GM19240 (cell line): ENCODE measurements around the gene PSMC4.
"Not testable (repeated sequence)": the region's sequence is repeated elsewhere in the genome, so short reads cannot be mapped to it uniquely, and the experiment has no call there.

Experiments
- DNase-seq: peaks from one replicate; pipeline ENCODE4 v3.0.0; 2011; ENCODE audit warnings: low spot score; ENCODE audit not compliant: insufficient read length

The PSMC4 gene

DNA sequence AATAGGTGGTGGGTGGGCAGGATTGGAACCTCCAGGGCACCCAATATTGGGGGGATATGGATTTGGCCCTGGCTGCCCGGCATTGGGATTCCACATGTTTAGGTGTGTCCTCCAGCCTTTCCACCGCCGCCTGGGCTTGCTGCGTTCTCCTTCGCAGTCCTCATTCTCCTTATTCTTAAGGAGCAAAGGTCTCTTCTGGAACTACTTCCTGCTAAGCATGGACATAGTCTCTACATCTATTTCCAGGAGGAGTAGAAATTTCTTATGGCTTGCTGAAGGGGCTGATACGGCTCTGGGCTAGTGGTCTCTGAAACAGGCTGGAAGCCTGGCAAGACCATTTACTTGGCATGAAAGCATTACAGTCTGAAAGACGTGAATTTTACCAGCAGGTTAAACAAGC lies 27.4 kb upstream of the PSMC4 start:
- no peak for DNase-seq

DNA sequence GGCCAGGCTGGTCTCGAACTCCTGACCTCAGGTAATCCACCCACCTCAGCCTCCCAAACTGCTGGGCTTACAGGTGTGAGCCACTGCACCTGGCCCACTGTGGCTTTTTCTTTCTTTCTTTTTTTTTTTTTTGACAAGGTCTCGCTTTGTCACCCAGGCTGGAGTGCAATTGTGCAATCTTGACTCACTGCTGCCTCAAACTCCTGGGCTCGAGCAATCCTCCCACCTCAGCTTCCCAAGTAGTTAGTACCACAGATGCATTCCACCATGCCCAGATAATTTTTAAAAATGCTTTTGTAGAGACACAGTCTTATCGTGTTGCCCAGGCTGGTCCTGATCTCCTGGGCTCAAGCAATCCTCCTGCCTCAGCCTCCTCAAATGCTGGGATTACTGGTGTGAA lies 24.4 kb upstream of the PSMC4 start:
- DNase-seq = no peak

DNA sequence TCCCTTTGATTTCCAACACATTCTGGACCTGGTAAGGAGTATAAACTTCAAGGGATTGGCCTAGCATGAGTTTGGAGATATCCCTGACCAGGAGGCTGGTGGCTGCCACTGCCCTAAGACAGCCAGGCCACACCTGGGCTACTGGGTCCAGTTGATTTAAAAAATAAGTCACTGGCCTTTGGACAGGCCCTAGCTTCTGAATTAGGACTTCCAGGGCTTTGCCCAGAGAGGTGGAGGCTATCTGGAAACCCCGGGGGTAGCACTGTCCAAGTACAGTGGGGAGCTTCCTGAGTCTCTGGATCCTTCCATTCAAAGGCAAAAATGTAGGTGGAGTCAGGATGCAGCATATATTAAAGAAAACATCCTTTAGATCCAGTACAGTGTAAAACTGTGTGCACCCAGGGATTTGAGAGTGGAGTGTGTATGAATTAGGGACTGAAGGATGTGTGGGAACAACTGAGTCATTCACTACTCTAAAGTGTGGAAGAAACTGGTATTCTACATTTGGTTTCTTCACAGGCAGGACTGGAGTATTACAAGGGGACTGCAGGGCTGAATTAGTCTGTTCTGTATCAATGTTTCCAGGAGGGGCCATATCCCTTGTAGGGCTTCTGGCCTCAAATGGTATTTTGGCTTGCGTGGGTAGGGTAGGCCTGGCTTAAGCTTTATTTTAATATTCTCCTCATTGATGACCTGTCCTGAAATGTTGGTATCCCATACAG lies 21.8 kb upstream of the PSMC4 start:
- no peak for DNase-seq

DNA sequence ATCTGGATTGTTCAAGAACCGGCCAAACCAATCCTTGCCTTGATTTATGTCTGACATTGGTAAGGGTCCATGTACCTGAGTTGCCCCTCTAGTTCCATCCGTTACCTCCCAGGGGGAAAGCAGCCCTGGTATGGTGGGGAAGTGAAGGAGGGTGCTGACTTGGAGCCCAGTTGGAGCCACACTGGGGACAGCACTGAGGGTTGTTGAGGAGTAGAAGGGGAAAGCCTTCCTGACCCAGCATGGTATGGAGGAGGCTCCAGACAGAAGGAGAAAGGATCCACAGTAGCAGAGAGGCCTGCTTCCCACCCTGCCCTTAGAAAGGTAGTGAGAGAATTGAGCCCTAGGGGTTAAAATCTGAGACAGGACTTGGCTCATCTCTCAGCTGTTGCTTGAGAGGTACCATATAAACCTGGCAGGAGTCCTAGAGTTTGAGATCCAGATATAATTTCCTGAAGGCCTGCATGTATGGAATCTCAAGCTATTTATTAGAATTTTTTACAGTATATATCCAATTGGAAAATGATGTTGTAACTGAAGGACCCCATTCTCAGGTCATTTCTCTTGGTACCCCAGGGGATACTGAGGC lies 19.8 kb upstream of the PSMC4 start:
- no peak for DNase-seq

DNA sequence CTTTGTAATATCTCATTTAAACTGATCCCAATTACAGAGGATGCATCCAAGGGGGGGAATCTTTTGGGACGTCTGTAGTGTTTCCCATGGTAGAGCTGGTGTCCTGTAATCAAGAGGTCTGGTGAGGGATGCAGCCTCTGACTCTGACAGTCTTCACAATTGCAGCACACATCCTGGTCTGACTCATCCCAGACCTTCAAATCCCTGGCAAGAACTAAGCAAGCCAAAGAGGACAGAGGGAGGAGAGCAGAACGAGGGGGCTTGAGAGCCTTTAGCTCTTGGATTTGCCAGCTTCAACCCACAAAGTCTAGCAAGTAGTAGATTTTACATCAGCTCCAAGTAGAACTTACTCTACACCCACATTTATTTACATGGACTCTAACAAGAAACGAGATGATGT lies 19.3 kb upstream of the PSMC4 start:
- no peak for DNase-seq

DNA sequence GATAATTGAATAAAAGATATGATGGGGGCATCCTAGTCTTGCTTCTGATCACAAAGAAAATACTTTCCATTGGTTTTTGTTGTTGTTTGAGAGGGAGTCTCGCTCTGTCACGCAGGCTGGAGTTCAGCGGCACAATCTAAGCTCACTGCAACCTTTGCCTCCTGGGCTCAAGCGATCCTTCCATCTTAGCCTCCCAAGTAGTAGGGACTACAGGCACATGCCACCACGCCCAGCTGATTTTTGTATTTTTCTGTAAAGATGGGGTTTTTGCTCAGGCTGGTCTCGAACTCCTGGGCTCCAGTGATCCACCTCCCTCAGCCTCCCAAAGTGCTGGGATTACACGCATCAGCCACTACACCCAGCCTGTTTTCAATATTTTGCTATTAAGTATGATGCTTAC lies 17.1 kb upstream of the PSMC4 start:
- DNase-seq = no peak

DNA sequence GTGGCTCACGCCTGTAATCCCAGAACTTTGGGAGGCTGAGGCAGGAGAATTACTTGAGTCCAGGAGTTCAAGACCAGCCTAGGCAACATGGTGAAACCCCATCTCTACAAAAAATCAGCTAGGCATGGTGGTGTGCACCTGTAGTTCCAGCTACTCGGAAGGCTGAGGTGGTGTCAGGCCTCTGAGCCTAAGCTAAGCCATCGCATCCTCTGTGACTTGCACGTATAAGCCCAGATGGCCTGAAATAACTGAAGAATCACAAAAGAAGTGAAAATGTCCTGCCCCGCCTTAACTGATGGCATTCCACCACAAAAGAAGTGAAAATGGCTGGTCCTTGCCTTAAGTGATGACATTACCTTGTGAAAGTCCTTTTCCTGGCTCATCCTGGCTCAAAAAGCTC lies 13.1 kb upstream of the PSMC4 start:
- DNase-seq = not testable (repeated sequence)

DNA sequence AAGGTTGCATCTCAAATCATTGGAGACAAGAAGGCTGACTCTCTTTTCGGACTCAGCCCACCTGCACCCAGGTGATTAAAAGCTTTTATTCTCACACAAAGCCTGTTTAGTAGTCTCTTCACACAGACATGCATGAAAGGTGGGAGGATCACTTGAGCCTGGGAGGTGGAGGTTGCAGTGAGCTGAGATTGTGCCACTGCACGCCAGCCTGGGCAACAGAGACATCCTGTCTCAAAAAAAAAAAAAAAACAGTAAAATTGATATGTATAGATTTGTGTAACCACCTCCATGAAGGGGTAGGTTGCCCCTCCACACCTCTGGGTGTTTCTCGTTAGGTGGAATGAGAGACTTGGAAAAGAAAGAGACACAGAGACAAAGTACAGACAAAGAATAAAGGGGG lies 12.0 kb upstream of the PSMC4 start:
- DNase-seq = not testable (repeated sequence)

DNA sequence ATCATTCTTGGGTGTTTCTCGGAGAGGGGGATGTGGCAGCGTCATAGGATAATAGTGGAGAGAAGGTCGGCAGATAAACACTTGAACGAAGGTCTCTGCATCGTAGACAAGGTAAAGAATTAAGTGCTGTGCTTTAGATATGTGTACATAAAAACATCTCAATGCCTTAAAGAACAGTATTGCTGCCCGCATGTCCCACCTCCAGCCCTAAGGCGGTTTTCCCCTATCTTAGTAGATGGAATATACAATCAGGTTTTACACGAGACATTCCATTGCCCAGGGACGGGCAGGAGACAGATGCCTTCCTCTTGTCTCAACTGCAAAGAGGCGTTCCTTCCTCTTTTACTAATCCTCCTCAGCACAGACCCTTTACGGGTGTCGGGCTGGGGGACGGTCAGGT lies 11.6 kb upstream of the PSMC4 start:
- not testable (repeated sequence) for DNase-seq

DNA sequence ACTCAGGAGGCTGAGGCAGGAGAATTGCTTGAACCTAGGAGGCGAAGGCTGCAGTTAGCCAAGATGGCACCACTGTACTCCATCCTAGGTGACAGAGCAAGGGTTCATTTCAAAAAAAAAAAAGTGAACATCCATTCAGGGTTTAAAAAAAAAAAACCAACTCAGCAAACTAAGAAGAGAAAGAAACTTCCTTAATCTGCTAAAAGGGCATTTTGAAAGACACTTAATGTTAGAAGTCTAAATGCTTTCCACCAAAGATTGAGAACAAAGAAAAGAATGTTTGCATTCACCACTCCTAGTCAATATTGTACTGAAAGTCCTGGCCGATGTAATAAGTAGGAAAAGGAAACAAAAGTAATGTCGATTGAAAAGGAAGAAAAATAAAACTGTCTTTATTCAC lies 7.1 kb upstream of the PSMC4 start:
- DNase-seq = no peak

DNA sequence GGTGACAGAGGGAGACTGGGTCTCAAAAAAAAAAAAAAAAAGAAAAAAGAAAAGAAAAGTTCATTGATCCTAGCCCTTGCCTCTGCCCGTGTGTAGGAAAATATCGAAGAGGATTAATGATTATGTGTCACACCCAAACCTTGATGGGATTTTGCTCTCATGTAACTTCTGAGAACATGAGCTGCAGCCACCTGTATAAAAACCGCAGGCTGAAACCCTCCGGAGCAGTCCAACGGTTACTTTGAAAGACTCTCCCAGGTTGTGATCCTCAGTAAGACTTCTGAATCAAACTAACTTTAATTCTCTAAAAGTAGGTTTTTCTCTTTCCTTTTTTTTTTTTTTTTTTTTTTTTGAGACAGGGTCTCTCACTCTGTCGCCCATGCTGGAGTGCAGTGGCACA lies 4.3 kb upstream of the PSMC4 start:
- no peak for DNase-seq

DNA sequence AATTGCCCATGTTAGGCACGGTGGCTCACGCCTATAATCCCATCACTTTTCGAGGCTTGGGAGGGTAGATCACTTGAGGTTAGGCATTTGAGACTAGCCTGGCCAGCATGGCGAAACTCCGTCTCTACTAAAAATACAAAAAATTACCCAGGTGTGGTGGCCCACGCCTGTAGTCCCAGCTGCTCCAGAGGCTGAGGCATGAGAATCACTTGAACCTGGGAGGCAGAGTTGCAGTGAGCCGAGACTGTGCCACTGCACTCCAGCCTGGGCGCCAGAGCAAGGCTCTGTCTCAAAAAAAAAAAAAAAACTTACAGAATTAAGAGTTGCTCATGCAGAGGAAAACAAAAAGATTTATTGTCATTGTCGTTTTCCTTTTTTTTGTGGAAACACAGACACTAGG lies 3.4 kb upstream of the PSMC4 start:
- DNase-seq = no peak

DNA sequence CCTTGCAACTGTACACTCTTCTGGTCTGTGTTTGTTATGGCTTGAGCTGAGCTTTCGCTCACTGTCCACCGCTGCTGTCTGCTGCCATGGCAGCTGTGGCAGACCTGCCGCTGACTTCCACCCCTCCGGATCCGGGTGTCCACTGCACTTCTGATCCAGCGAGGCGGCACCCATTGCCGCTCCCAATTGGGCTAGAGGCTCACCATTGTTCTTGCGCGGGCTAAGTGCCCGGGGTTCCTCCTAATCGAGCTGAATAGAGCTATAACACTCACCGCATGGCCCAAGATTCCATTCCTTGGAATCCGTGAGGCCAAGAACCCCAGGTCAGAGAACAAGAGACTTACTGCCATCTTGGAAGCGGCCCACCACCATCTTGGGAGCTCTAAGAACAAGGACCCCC lies 2.2 kb upstream of the PSMC4 start:
- DNase-seq = no peak

DNA sequence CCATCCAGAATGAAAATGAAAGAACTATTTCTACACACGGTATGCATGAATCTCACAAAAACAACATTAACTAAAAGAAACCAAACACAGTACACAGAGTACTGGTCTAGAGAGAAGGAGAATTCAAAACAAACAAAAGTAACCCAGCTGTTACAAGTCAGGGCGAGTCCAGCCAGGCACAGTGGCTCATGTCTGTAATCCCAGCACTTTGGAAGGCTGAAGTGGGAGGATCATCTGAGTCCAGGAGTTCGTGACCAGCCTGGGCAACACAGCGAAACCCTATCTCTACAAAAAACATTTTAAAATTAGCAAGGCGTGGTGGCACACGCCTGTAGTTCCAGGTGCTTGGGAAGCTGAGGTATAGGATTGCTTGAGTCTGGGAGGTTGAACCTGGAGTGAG lies 1.7 kb upstream of the PSMC4 start:
- DNase-seq = no peak

DNA sequence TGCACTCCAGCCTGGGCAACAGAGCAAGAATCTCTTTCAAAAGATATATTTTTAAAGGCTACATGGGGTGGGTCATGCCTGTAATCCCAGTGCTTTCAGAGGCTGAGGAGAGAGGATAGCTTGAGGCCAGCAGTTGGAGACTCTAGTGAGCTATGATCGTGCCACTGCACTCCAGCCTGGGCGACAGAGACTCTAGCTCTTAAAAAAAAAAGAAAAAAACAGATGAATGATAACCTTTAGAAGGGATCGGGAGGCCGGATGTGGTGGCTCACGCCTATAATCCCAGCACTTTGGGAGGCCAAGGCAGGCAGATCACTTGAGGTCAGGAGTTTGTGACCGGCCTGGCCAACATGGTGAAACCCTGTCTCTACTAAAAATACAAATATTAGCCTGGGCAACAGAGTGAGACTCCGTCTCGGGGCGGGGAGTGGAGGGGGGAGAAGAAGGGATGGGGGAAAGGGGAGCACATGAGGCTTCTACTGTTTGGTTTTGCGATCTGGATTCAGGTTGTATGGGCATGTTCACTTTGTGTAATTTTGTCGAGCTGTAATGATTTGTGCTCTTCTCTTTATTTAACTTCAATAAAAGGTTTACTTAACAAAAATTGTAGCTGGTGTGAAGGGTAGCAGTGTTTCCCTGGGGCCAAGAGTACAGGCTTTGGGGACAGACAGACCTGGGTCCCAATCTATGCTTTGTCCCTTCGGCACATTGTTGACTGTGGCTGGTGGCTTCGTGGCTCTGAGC lies 1.1 kb upstream of the PSMC4 start:
- no peak for DNase-seq

DNA sequence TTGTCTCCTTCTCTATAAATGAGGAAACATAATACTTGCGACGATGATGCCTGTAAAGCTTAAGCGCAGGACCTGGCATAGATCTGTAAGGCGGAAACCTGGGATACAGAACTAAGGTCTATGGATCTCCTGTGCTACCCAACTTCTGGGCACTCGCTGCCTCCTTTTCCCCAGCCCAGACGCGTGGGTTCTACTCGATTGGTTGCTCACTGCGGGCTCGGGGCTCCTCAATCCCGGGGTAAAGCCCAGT lies 615 bp upstream of the PSMC4 start:
- no peak for DNase-seq

DNA sequence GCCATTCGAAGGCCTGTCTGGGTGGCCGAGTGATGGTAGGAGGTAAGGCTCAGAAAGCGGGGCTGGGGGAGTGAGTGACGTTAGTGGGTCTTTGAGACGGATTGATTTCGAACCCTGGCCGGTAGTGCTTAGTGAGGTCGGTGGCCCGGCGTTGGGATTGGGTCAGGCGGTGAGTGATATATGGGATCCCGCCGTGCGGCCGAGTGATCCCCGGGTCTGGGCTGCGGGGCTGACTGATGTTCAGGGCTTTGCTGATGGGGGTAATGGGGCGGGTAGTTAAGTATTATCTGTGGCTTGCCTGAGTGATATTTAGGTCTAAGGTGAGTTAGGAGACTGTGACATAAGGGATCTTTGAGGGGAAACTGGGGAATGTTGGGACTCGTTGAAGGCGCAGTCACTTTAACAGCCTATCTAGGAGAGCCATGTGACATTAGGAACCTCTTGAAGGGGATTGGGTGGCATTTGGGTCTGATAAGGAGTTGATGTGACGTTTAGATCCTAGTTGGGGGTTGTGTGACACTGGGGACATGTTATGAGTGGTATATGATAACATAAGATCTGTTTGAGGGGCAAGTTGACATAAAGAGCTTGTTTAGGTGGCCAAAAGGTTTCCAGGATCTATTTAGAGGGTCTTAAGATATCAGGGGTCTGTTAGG lies 543 bp downstream of the PSMC4 start:
- DNase-seq = no peak

DNA sequence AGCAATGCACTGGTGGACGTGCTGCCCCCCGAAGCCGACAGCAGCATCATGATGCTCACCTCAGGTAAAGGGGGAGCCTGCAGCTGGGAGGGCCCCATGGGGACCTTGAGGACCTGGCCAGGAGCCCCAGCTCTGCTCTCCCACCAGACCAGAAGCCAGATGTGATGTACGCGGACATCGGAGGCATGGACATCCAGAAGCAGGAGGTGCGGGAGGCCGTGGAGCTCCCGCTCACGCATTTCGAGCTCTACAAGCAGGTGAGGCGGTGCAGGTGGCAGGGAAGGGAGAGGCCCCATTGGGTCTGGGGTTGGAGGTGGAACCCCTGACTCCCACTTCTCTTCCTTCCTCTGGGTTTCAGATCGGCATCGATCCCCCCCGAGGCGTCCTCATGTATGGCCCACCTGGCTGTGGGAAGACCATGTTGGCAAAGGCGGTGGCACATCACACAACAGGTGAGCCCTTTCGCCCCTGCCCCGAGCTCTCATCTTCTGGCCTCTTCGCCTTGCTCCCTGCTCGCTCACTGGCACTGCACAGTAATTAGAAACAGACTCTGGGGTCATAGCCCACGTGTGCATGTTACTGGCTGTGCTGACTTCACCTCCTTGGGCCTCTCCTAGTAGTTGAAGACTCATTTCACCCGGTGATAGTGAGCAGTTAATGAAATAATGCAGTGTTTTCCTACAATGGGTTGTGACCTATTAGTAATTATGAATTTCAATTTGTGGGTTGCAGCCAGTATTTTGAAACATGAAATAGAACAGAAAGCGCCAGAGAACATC lies 3.6 kb downstream of the PSMC4 start:
- no peak for DNase-seq

DNA sequence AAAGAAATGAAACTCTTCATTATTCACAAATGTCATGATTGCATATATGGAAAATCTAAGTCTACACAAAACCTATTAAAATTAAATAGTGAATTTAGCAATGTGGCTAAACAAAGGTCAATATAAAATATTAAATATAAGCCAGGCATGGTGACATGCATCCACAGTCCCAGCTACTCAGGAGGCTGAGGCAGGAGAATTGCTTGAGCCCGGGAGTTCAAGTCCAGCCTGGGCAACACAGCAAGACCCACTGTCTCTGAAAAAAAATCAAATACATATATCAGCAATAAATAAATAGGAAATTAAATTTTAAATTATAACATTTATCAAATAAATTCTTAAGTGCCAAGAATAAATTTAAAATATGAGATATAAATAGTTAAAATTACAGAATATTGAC lies 11.9 kb downstream of the PSMC4 start:
- DNase-seq = no peak

DNA sequence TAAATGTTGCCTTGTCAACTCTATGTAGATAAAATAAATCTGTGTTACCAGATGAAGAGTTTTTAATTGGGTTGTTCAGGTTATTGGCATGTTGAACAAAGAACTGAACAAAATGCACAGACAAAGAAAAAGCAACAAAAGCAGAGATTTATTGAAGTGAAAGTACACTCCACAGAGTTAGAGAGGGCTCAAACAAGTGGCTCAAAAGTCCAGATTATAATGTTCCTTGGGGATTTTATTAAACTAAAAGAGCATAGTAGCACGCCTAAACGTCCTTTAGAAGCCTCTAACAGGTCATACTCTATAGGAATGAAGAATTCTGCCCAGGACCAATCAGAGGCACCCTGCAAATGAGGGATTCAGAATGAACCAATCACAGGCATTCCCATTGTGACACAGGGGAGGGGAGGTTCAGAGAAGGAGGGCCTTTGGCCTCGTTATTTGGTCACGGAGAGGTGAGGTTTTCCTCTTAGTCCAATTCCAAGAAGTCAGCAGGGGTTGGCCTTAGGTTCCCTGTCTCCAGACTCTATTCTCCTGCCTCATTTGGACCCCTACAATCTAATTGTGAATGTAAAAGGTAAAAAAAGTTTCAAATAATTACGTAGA lies 12.8 kb downstream of the PSMC4 start:
- DNase-seq = no peak

DNA sequence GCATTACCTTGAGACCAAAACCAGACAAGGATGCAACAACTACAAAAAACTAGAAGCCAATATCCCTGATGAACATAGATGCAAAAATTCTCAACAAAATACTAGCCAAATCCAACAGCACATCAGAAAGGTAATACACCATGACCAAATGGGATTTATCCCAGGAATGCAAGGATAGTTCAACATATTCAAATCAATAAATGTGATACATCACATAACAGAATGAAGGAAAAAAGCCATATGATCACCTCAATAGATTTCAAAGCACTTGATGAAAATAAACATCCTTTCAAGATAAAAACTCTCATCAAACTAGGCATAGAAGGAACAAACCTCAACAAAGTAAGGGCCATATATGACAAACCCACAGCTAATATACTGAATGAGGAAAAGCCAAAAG lies 15.7 kb downstream of the PSMC4 start:
- DNase-seq = no peak
